SK-N-SH treated with all-trans-retinoic acid at 6 μM for 48 hours (cell line): ENCODE results near the gene SMCO4.

Source experiments
- ATAC-seq: fragments of 200-7000 bp; cut with Tn5 transposase; 3 replicates; pipeline ENCODE4 v1.9.1; 2020; ENCODE audit warnings: mild to moderate bottlenecking, moderate library complexity
- ARNTL ChIP-seq: fragments of 450-650 bp; formaldehyde crosslinking; IDR thresholded peaks from 2 replicates; pipeline ENCODE4 v1.5.0; 2020; ENCODE audit warnings: low read depth, mild to moderate bottlenecking, moderate library complexity, borderline replicate concordance
- BACH2 ChIP-seq: fragments of 250-450 bp; sonication (Bioruptor Pico); IDR thresholded peaks from 2 replicates; pipeline ENCODE4 v1.9.0; 2021; ENCODE audit warnings: mild to moderate bottlenecking, borderline replicate concordance
- CREB5 ChIP-seq: fragments of 250-450 bp; sonication (Bioruptor Pico); IDR thresholded peaks from 2 replicates; pipeline ENCODE4 v1.5.1; 2020; ENCODE audit warnings: low read depth, mild to moderate bottlenecking, moderate library complexity
- CSDC2 ChIP-seq: fragments of 250-450 bp; sonication (Bioruptor Pico); IDR thresholded peaks from 2 replicates; pipeline ENCODE4 v1.5.0; 2020; ENCODE audit warnings: mild to moderate bottlenecking, moderate library complexity
- CSRNP3 ChIP-seq: fragments of 250-450 bp; sonication (Bioruptor Pico); IDR thresholded peaks from 2 replicates; pipeline ENCODE4 v1.5.1; 2021; ENCODE audit warnings: mild to moderate bottlenecking, moderate library complexity
- ESRRG ChIP-seq: fragments of 250-450 bp; sonication (Bioruptor Pico); IDR thresholded peaks from 2 replicates; pipeline ENCODE4 v1.6.1; 2021; ENCODE audit warnings: mild to moderate bottlenecking
- GLIS3 ChIP-seq: fragments of 250-450 bp; sonication (Bioruptor Pico); IDR thresholded peaks from 2 replicates; pipeline ENCODE4 v1.5.0; 2020; ENCODE audit warnings: mild to moderate bottlenecking, moderate library complexity
- ISL1 ChIP-seq: fragments of 250-450 bp; sonication (Bioruptor Pico); IDR thresholded peaks from 2 replicates; pipeline ENCODE4 v2.1.2; 2022; ENCODE audit warnings: mild to moderate bottlenecking, moderate library complexity
- OSR1 ChIP-seq: fragments of 250-450 bp; sonication (Bioruptor Pico); IDR thresholded peaks from 2 replicates; pipeline ENCODE4 v1.8.0; 2022; ENCODE audit warnings: moderate library complexity, mild to moderate bottlenecking, inconsistent platforms
- POU6F1 ChIP-seq: fragments of 250-450 bp; sonication (Bioruptor Pico); IDR thresholded peaks from 2 replicates; pipeline ENCODE4 v1.8.0; 2021; ENCODE audit warnings: low read depth, mild to moderate bottlenecking, moderate library complexity, borderline replicate concordance
- PPARA ChIP-seq: fragments of 250-450 bp; sonication (Bioruptor Pico); IDR thresholded peaks from 2 replicates; pipeline ENCODE4 v1.5.0; 2020; ENCODE audit warnings: mild to moderate bottlenecking, borderline replicate concordance
- RARB ChIP-seq: fragments of 250-450 bp; sonication (Bioruptor Pico); IDR thresholded peaks from 2 replicates; pipeline ENCODE4 v1.8.0; 2021; ENCODE audit warnings: mild to moderate bottlenecking, moderate library complexity
- SNAI2 ChIP-seq: fragments of 250-450 bp; sonication (Bioruptor Pico); IDR thresholded peaks from 2 replicates; pipeline ENCODE4 v1.5.0; 2020; ENCODE audit warnings: mild to moderate bottlenecking, moderate library complexity
- TCF4 ChIP-seq: fragments of 250-450 bp; sonication (Bioruptor Pico); IDR thresholded peaks from 2 replicates; pipeline ENCODE4 v1.8.0; 2021; ENCODE audit warnings: mild to moderate bottlenecking, moderate library complexity, borderline replicate concordance
- TOX ChIP-seq: fragments of 250-450 bp; sonication (Bioruptor Pico); IDR thresholded peaks from 2 replicates; pipeline ENCODE4 v1.8.0; 2021; ENCODE audit warnings: mild to moderate bottlenecking, moderate library complexity, borderline replicate concordance
- TSHZ2 ChIP-seq: fragments of 250-450 bp; sonication (Bioruptor Pico); IDR thresholded peaks from 2 replicates; pipeline ENCODE4 v1.5.0; 2020; ENCODE audit warnings: mild to moderate bottlenecking, moderate library complexity
- ZFP3 ChIP-seq: fragments of 250-450 bp; sonication (Bioruptor Pico); IDR thresholded peaks from 2 replicates; pipeline ENCODE4 v1.5.0; 2020; ENCODE audit warnings: mild to moderate bottlenecking, moderate library complexity
- ZFP30 ChIP-seq: fragments of 450-650 bp; formaldehyde crosslinking; IDR thresholded peaks from 2 replicates; pipeline ENCODE4 v1.5.0; 2022; ENCODE audit warnings: mild to moderate bottlenecking, moderate library complexity
- ZNF565 ChIP-seq: fragments of 450-650 bp; formaldehyde crosslinking; conservative IDR thresholded peaks from 2 replicates; pipeline ENCODE4 v1.5.0; 2020; ENCODE audit warnings: low read depth, mild to moderate bottlenecking, moderate library complexity
- ZNF8 ChIP-seq: fragments of 450-650 bp; formaldehyde crosslinking; IDR thresholded peaks from 2 replicates; pipeline ENCODE4 v1.5.0; 2020; ENCODE audit warnings: mild to moderate bottlenecking, moderate library complexity

Gene SMCO4

GRCh38 chr11:93528252-93528651 lies 14.9 kb downstream of the SMCO4 start (continued):
- no peak for TF ChIP-seq TSHZ2 (CRISPR knock-in tag)
- TF ChIP-seq GLIS3 (CRISPR knock-in tag): no peak
- TF ChIP-seq TCF4: no peak
- TF ChIP-seq ESRRG (CRISPR knock-in tag): no peak
- no peak for TF ChIP-seq ZNF8
- TF ChIP-seq ISL1 (CRISPR knock-in tag): no peak
- TF ChIP-seq CREB5 (CRISPR knock-in tag): no peak

- ATAC-seq: no peak
- TF ChIP-seq GLIS3 (CRISPR knock-in tag) (no peak), TCF4 (no peak), OSR1 (no peak), ESRRG (CRISPR knock-in tag) (no peak), ZNF565 (no peak), BACH2 (CRISPR knock-in tag) (no peak), SNAI2 (CRISPR knock-in tag) (no peak), CSRNP3 (no peak), TSHZ2 (CRISPR knock-in tag) (no peak), CSDC2 (no peak), ZFP30 (CRISPR knock-in tag) (no peak), RARB (CRISPR knock-in tag) (no peak), ISL1 (CRISPR knock-in tag) (no peak), ZFP3 (CRISPR knock-in tag) (no peak), PPARA (CRISPR knock-in tag) (no peak), ARNTL (CRISPR knock-in tag) (no peak), TOX (no peak), ZNF8 (no peak), CREB5 (CRISPR knock-in tag) (no peak), POU6F1 (CRISPR knock-in tag) (no peak)
- TF ChIP-seq, all 23 proteins: peak for 0
Observed at GRCh38 chr11:93526641-93527583, 16.3 kb downstream of the SMCO4 start.
